Tibial nerve (tissue), 3 donors: ENCODE results near the gene AFF2.

Experiments used
- CTCF ChIP-seq, 5 experiments: fragments of 200-600 bp in 3 of 5; fragments of 450-650 bp in 2 of 5; sonication (generic) in 3 of 5; IDR thresholded peaks; one replicate each; pipeline ENCODE4 v1.5.1; 2016 to 2019; ENCODE audit warnings: antibody characterized with exemption in 5 of 5, mild to moderate bottlenecking in 3 of 5, moderate library complexity in 2 of 5
- POLR2A ChIP-seq, 2 donors: fragments of 450-650 bp; IDR thresholded peaks; one replicate each; pipeline ENCODE4 v1.6.1; 2017; ENCODE audit warnings: antibody characterized with exemption in 2 of 2, mild to moderate bottlenecking in 2 of 2, moderate library complexity in 2 of 2

- no peak for TF ChIP-seq CTCF (IDR thresholded peaks at IDR 0.05)
- no peak for TF ChIP-seq POLR2A (IDR thresholded peaks at IDR 0.05)
These were observed 538.6 kb downstream of the AFF2 start for GRCh38 chrX:149039057-149039456.
